Stimulated activated naive B cell treated with anti-CD40 and anti-IgM and Interleukin-4, amounts not matched to agents 10 μg/mL and 1 μg/mL and 100 μg/mL, for 72 hours (primary cell): ENCODE data around the gene ERBIN.

Experiments used
- ATAC-seq, 2 donors: fragments of 150-1000 bp; cut with Tn5 transposase; replicated peaks; 2 replicates each; pipeline ENCODE4 v1.10.0; 2021; ENCODE audit warnings: moderate library complexity in 1 of 2
- DNase-seq: peaks from one replicate; pipeline ENCODE4 v3.0.0; 2021
- H3K27ac Mint-ChIP-seq: one replicate; pipeline ENCODE4 v1.8.0; 2022; ENCODE audit warnings: mild to moderate bottlenecking, mixed read lengths
- H3K27me3 Mint-ChIP-seq, 2 donors: one replicate each; pipeline ENCODE4 v1.8.0; 2022; ENCODE audit warnings: mixed read lengths in 2 of 2
- H3K36me3 Mint-ChIP-seq, 2 donors: one replicate each; pipeline ENCODE4 v1.8.0; 2022; ENCODE audit warnings: mixed read lengths in 2 of 2, mild to moderate bottlenecking in 1 of 2
- H3K4me1 Mint-ChIP-seq, 2 donors: one replicate each; pipeline ENCODE4 v1.8.0; 2022; ENCODE audit warnings: mixed read lengths in 2 of 2, mild to moderate bottlenecking in 1 of 2
- H3K4me3 Mint-ChIP-seq, 2 donors: one replicate each; pipeline ENCODE4 v1.8.0; 2022; ENCODE audit warnings: mild to moderate bottlenecking in 2 of 2, mixed read lengths in 2 of 2, moderate library complexity in 1 of 2
- H3K9me3 Mint-ChIP-seq, 2 donors: one replicate each; pipeline ENCODE4 v1.8.0; 2022; ENCODE audit warnings: mixed read lengths in 2 of 2, mild to moderate bottlenecking in 1 of 2

ERBIN gene

DNA sequence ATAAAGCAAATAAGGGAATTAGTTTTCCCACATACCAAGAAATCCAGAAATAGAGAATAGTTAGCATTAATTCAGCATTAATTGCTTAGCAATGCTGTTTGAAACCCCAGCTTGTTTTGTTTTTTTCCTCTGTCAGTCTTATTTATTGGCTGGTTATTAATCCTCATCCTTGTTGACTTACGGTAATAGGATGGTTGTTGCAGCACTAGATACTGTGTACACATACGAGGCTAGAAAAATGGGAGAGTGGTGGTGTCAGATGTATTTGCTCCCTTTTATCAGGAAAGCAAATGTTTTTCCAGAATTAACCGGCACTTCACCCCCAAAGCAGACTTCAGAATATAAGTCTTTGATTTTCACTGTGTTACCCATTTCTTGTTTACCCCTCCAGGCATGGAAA lies 60.4 kb downstream of the ERBIN start:
- Mint-ChIP-seq H3K27me3 (no peaks in the 10 kb centered on the region), H3K27ac (no peak overlapping the region), H3K36me3 (peaks cover 17 to 22% of the 10 kb centered on the region in 2 donors), H3K9me3 (peaks cover 0 to 1% of the 10 kb centered on the region in 2 donors), H3K4me1 (peaks cover 25 to 44% of the 10 kb centered on the region in 2 donors), H3K4me3 (no peak overlapping the region)
- DNase-seq (no peak), ATAC-seq (no peak)

DNA sequence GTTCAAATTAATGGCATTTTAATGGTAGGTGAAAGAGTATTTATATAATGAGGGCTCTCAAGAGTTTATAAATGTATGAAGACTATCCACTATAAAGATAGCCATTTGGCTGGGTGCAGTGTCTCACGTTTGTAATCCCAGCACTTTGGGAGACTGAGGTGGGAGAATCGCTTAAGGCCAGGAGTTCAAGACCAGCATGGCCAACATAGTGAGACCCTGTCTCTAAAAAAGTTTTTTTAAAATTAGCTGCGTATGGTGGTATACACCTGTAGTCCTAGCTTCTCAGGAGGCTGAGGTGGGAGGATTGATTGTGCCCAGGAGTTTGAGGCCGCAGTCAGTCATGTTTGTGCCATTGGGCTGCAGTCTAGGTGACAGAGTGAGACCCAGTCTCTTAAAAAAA lies 61.6 kb downstream of the ERBIN start:
- ATAC-seq, result no peak
- peaks cover 0 to 1% of the 10 kb centered on the region in 2 donors for H3K9me3 Mint-ChIP-seq
- H3K36me3 Mint-ChIP-seq, result peaks cover 17 to 28% of the 10 kb centered on the region in 2 donors
- no peak overlapping the region for H3K4me3 Mint-ChIP-seq
- no peak overlapping the region for H3K27ac Mint-ChIP-seq
- DNase-seq, result no peak
- no peaks in the 10 kb centered on the region for H3K27me3 Mint-ChIP-seq
- H3K4me1 Mint-ChIP-seq, result peaks cover 18 to 34% of the 10 kb centered on the region in 2 donors

DNA sequence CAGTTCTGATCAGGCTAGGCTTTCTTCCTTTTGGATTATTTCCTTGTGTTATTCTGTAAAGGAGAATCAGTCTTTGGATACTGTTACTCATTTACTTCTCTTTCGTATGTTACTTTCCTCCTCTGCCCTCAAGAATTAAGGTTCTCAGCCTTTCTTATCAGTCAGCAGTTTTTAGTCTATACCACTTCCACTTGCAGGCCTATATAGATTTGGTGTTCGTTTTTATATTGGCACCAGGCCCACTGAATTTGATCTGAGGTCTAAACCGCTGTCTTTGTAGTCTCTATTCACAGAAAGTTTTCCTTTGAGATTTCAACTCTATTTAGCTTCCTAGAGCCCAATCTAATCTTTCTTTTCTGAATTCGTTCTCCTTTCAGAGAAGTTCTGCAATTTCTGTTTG lies 62.8 kb downstream of the ERBIN start:
- ATAC-seq, result no peak
- peaks cover 13 to 27% of the 10 kb centered on the region in 2 donors for H3K36me3 Mint-ChIP-seq
- no peak for DNase-seq
- H3K4me3 Mint-ChIP-seq, result no peak overlapping the region
- peaks cover 0 to 1% of the 10 kb centered on the region in 2 donors for H3K9me3 Mint-ChIP-seq
- H3K27ac Mint-ChIP-seq, result no peak overlapping the region
- H3K27me3 Mint-ChIP-seq, result no peaks in the 10 kb centered on the region
- peaks cover 14 to 27% of the 10 kb centered on the region in 2 donors for H3K4me1 Mint-ChIP-seq

DNA sequence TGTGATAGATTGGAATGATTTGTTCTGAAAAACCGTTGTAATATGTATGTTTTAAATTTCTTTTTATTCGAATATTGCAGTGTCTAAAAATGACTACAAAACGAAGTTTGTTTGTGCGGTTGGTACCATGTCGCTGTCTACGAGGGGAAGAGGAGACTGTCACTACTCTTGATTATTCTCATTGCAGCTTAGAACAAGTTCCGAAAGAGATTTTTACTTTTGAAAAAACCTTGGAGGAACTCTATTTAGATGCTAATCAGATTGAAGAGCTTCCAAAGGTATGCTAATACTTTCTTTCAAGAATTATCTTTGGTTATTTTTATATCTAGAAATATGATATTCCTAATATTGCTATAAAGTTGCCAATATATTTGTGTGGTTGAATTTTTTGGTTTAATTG lies 66.3 kb downstream of the ERBIN start:
- no peak overlapping the region for H3K27ac Mint-ChIP-seq

DNA sequence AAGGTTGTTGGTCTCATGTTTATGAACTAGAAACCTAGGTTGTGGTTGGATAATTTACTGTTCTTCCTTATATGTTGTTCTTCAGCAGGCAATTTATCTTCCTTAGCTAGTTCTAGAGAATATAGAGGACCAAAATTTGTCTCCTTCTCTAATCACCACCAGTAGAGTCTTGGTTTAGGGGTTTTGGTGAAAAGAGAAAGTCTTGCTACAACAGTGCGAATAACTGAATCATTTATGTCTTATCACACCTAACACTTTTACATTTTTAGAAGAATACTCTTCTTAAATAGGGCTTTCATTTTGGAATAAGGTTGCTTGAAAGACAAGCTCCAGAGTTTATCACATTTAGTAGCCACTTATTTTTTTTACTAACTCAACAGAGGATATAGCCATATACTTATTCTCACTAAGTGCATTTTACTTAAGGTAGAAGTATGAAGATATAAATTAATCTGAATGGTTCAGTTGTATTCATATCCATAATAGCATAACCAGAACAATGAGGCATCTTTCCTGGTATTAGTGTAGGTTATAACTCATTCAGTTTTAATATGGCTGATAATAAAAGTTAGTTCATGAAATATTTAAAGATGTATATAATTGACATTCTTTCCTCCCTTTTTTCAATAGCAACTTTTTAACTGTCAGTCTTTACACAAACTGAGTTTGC lies 67.9 kb downstream of the ERBIN start:
- Mint-ChIP-seq H3K9me3 (no peaks in the 10 kb centered on the region), H3K36me3 (peaks cover 25 to 39% of the 10 kb centered on the region in 2 donors), H3K4me1 (peaks cover 13 to 25% of the 10 kb centered on the region in 2 donors), H3K27me3 (no peaks in the 10 kb centered on the region), H3K27ac (peak overlapping the region; percentile 42), H3K4me3 (no peak overlapping the region)
- no peak for DNase-seq
- ATAC-seq, result no peak

More for the DNA sequence above, 66.3 kb downstream of the ERBIN start:
- no peak for ATAC-seq
- Mint-ChIP-seq H3K36me3 (peaks cover 26 to 40% of the 10 kb centered on the region in 2 donors), H3K4me1 (peaks cover 16 to 29% of the 10 kb centered on the region in 2 donors), H3K9me3 (peaks cover 0 to 1% of the 10 kb centered on the region in 2 donors), H3K4me3 (no peak overlapping the region), H3K27me3 (no peaks in the 10 kb centered on the region)
- no peak for DNase-seq

DNA sequence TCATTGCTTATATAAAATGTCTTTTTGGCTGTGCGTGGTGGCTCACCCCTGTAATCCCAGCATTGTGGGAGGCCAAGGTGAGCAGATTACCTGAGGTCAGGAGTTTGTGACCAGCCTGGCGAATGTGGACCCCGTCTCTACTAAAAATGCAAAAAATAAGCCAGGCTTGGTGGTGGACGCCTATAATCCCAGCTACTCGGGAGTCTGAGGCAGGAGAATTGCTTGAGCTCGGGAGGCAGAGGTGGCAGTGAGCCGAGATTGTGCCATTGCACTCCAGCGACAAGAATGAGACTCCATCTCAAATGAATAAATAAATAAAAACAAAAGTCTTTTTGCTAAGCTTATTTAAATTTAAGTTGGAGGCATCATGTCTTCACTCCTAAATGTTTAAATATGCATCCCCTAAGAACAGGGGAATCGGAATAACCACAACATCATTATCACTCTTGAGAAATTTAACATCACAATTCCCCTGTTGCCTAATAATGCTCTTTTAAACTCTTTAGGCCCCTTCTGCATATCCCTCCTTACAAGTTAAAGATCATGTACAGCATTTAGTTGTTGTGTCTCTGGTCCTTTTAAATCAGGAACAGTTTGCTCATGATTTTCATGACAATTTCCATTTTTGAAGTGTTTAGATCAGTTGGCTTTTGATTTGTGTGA lies 72.8 kb downstream of the ERBIN start:
- H3K4me1 Mint-ChIP-seq, result peaks cover 27 to 45% of the 10 kb centered on the region in 2 donors
- H3K27ac Mint-ChIP-seq, result peak overlapping the region; percentile 42
- H3K36me3 Mint-ChIP-seq, result peaks cover 38 to 52% of the 10 kb centered on the region in 2 donors
- H3K4me3 Mint-ChIP-seq, result no peak overlapping the region
- no peak for DNase-seq
- H3K9me3 Mint-ChIP-seq, result peaks cover 0 to 5% of the 10 kb centered on the region in 2 donors
- H3K27me3 Mint-ChIP-seq, result no peaks in the 10 kb centered on the region
- no peak for ATAC-seq

DNA sequence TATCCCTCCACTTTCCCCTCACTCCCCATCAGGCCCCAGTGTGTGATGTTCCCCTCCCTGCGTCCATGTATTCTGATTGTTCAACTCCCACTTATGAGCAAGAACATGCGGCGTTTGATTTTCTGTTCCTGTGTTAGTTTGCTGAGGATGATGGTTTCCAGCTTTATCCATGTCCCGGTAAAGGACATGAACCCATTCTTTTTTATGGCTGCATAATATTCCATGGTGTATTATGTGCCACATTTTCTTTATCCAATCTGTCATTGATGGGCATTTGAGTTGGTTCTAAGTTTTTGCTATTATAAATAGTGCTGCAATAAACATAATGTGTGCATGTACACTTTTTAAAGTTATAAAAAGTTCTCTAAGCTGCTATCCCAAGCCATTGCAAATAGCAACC lies 75.6 kb downstream of the ERBIN start:
- peaks cover 4 to 13% of the 10 kb centered on the region in 2 donors for H3K9me3 Mint-ChIP-seq
- ATAC-seq (no peak), DNase-seq (no peak)
- peaks cover 23 to 46% of the 10 kb centered on the region in 2 donors for H3K4me1 Mint-ChIP-seq
- H3K27me3 Mint-ChIP-seq, result no peaks in the 10 kb centered on the region
- peaks cover 42 to 50% of the 10 kb centered on the region in 2 donors for H3K36me3 Mint-ChIP-seq
- H3K27ac Mint-ChIP-seq, result no peak overlapping the region
- H3K4me3 Mint-ChIP-seq, result no peak overlapping the region

DNA sequence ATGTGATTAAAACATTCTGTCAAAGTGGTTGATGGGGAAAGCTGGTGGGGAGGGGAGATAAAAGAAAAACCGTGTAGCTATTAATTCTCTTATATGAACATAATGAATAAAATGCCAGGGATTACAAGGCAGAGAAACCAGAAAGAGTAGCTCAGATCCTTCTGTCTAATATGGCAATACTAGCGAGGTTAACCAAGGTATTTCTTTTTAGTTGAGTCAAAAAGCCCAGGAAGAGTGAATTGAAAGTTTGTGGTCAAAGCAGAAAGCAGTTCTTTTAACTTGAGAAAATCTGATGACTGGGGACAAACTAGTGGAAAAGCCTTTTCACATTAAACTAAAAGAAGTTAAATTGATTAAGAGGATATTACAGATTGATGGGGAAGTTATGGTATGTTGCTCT lies 76.0 kb downstream of the ERBIN start:
- DNase-seq (no peak), ATAC-seq (peak; percentile 41 to 54)
- Mint-ChIP-seq H3K4me1 (peaks cover 24 to 42% of the 10 kb centered on the region in 2 donors), H3K9me3 (peaks cover 4 to 13% of the 10 kb centered on the region in 2 donors), H3K27ac (no peak overlapping the region), H3K27me3 (no peaks in the 10 kb centered on the region), H3K36me3 (peaks cover 39 to 46% of the 10 kb centered on the region in 2 donors), H3K4me3 (no peak overlapping the region)

DNA sequence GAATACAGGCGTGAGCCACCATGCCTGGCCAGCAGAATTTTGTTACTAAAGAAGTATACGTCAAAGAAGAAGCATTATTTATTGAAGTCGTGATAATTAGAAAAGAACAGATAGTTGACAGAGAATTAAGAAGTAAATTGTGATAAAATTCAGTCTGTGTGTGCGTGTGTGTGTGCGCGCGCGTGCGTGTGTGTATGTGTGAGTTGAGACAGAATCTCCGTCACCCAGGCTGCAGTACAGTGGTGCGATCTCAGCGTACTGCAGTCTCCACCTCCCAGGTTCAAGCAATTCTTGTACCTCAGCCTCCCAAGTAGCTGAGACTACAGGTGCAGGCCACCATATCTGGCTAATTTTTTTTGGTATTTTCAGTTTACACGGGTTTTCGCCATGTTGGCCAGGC lies 77.8 kb downstream of the ERBIN start:
- Mint-ChIP-seq H3K9me3 (peaks cover 6 to 14% of the 10 kb centered on the region in 2 donors), H3K4me3 (no peak overlapping the region), H3K27ac (no peak overlapping the region), H3K36me3 (peaks cover 40 to 51% of the 10 kb centered on the region in 2 donors), H3K27me3 (no peaks in the 10 kb centered on the region), H3K4me1 (peaks cover 31 to 52% of the 10 kb centered on the region in 2 donors)
- ATAC-seq (no peak), DNase-seq (no peak)

DNA sequence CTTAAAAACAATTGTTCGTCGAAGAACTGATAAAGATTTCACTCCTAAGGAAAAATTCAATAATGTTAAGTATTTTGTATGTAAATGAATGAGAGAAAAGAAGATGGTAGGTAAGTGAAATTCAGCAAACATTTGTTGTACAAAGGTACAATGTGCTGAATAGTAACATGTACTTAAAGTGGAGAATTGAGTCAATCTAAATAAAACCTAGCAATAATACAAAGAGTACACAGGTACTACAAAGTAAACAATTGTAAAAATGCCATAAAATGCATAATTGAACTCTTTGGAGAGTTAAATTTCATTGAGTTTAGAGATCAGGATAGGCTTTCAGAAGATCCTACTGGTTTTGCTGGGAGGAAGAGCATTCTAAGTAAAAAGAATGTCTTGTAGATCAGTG lies 82.9 kb downstream of the ERBIN start:
- Mint-ChIP-seq H3K27ac (peak overlapping the region; percentile 40), H3K4me3 (no peak overlapping the region), H3K36me3 (peaks cover 28 to 44% of the 10 kb centered on the region in 2 donors), H3K4me1 (peaks cover 29 to 60% of the 10 kb centered on the region in 2 donors), H3K27me3 (no peaks in the 10 kb centered on the region), H3K9me3 (peaks cover 7 to 11% of the 10 kb centered on the region in 2 donors)
- no peak for ATAC-seq
- no peak for DNase-seq

DNA sequence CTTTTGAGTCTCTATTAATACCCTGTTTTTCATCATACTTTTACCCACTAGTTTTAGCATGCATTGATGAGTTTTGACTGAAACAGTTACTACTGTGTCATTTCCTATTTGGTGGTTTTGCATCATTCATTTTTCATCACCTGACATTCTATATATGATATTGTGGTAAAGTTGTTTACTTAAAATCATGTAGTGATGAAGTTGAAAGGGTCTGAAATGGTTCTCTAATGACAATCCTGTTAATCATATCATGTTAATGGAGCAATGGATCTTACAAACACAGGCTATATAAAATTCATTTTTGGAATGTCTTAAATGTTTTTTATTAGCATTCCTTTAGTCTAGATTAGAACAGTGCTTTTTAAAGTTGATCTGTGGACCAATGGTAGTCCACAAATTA lies 84.1 kb downstream of the ERBIN start:
- Mint-ChIP-seq H3K4me3 (no peak overlapping the region), H3K9me3 (peaks cover 5 to 7% of the 10 kb centered on the region in 2 donors), H3K27ac (peak overlapping the region; percentile 82), H3K36me3 (peaks cover 19 to 34% of the 10 kb centered on the region in 2 donors), H3K4me1 (peaks cover 25 to 48% of the 10 kb centered on the region in 2 donors), H3K27me3 (no peaks in the 10 kb centered on the region)
- ATAC-seq (peak; percentile 85 to 93), DNase-seq (no peak)

DNA sequence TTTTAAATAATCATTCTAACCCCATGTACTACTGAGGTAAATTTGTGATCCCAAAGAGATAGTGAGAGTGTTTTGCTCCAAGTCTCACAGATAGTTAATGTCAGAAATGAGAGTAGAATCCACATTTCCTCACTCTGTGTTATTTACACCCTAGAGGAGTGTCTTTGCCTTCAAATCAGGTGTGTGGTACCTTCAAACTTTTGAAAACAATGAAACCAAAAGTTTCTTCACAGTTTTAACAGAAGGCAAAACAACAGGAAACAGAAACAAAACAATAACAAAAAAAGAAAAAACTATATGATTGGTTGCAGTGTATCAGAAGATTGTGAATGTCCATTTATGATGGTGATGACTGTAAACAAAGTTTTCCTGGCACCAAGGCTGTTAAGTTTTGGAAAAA lies 85.9 kb downstream of the ERBIN start:
- Mint-ChIP-seq H3K27ac (no peak overlapping the region), H3K36me3 (peaks cover 19 to 39% of the 10 kb centered on the region in 2 donors), H3K4me1 (peaks cover 22 to 46% of the 10 kb centered on the region in 2 donors)

DNA sequence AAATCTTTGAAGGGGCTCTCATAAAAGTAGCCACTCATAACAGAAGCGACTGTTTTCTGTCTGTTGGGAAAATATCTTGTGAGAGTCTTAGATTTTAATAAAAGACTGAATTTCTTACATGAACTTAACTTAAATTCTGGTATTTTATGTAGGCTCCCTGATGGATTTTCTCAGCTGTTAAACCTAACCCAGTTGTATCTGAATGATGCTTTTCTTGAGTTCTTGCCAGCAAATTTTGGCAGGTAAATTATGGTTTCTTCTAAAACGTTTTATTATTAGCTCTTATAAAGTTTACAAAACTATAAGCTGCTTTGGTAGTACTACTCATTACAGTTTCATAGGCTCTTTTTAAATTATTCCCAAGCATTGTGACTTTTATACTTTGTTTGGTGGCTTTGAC lies 87.0 kb downstream of the ERBIN start:
- DNase-seq (no peak), ATAC-seq (no peak)
- Mint-ChIP-seq H3K4me1 (peaks cover 18 to 41% of the 10 kb centered on the region in 2 donors), H3K27ac (no peak overlapping the region), H3K36me3 (peaks cover 22 to 42% of the 10 kb centered on the region in 2 donors), H3K9me3 (peaks cover 1 to 10% of the 10 kb centered on the region in 2 donors), H3K27me3 (no peaks in the 10 kb centered on the region), H3K4me3 (no peak overlapping the region)

More for the DNA sequence above, 85.9 kb downstream of the ERBIN start:
- Mint-ChIP-seq H3K9me3 (peaks cover 3 to 10% of the 10 kb centered on the region in 2 donors), H3K4me3 (no peak overlapping the region), H3K27me3 (no peaks in the 10 kb centered on the region)
- DNase-seq (no peak), ATAC-seq (no peak)

DNA sequence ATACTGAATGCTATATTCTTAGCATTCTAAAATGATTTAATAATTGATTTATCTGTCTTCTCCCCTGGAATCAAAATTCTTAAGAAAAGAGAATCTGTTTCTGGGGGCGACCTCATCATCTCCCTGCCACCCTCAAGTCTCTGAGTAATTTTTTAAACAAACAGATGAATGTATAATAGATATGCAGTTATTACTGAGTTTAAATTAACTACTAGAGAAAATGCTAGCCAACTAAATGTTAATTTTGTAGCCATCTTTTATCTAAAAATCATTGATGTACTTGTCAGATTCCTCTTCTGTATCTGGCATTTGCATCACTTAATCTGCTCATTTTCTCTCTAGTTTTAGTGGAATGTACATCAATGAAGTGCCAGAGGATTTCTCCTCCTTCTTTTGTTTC lies 87.5 kb downstream of the ERBIN start:
- H3K9me3 Mint-ChIP-seq, result peaks cover 1 to 10% of the 10 kb centered on the region in 2 donors
- ATAC-seq (no peak), DNase-seq (no peak)
- no peaks in the 10 kb centered on the region for H3K27me3 Mint-ChIP-seq
- no peak overlapping the region for H3K4me3 Mint-ChIP-seq
- peaks cover 18 to 38% of the 10 kb centered on the region in 2 donors for H3K4me1 Mint-ChIP-seq
- no peak overlapping the region for H3K27ac Mint-ChIP-seq
- peaks cover 22 to 41% of the 10 kb centered on the region in 2 donors for H3K36me3 Mint-ChIP-seq
